ENCODE measurements around the gene CAB39L. TPM values are rescaled to one million over a fixed set of nuclear protein-coding genes. Genes with fewer than 3 reads are reported as not detected.

CAB39L gene
- 8.2 and 10.9 TPM in 2 replicates for total RNA-seq

DNA sequence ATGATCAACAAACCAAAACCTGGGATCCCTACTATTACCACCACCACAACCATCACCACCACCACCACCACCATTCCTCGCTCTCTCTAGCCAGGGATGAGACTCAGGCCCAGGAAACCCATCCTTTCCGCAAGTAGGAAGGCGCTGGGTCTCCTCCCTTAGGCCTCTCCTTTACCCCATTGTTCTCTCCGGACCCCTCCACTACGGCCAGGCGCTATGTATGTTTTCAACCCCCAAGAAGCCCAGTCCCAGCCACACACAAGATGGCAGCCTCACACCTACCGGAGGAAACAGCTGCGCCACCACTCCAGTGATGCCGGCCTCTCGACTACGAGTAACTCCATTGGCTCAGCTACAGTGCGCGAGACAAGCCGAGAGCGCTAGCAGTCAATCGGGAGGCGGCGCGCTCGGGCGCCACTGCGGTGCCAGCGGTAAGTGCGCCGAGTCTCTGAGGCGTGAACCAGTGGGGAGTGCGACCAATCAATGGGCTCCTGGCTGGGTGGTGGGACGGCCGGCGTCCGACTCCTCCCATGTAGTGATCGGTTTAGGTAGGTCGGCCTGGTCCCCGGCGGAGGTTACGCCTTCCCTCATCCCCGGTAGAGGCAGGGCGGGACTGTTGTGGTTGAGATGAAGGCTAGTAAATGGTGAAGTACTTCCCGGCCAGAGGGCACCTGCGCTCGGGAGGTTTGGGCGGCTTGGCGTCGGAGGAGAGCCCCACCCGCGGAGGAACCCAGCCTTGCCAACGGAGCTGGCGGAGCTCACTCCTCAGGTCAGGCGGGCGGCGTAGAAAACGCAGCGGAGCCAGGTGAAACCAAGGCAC, at the start of gene CAB39L, which contains the start of gene SETDB2:
CAB39L (minus strand) TSS at position 361 of the 820 bp plus-strand sequence. CDS start 61,154 bp downstream, outside the sequence.
SETDB2 (plus strand) TSS at position 571 of the 820 bp plus-strand sequence. CDS start 7,620 bp downstream, outside the sequence.

Other genes with a start within 250 kb of the CAB39L start
- not detected in 2 replicates for gene MLNR, start 223.7 kb downstream of the CAB39L start, total RNA-seq
- 3.4 and 5.6 TPM in 2 replicates for gene CDADC1, start 196.1 kb downstream of the CAB39L start, total RNA-seq
- 3.9 and 5.2 TPM in 2 replicates for gene SETDB2, start 210 bp upstream of the CAB39L start, total RNA-seq
- 18.5 and 19.3 TPM in 2 replicates for gene PHF11, start 51.9 kb upstream of the CAB39L start, total RNA-seq
- 28.6 and 30.5 TPM in 2 replicates for gene RCBTB1, start 141.5 kb upstream of the CAB39L start, total RNA-seq
- gene ARL11, start 184.4 kb upstream of the CAB39L start, total RNA-seq = 0.13 and 0.22 TPM in 2 replicates
- 97.4 and 100 TPM in 2 replicates for gene EBPL, start 247.4 kb upstream of the CAB39L start, total RNA-seq